ENCODE results near the gene NRF1.
A peak's percentile ranks its signal among the peaks of the same experiment; 100 is the strongest.

NRF1 gene

DNA sequence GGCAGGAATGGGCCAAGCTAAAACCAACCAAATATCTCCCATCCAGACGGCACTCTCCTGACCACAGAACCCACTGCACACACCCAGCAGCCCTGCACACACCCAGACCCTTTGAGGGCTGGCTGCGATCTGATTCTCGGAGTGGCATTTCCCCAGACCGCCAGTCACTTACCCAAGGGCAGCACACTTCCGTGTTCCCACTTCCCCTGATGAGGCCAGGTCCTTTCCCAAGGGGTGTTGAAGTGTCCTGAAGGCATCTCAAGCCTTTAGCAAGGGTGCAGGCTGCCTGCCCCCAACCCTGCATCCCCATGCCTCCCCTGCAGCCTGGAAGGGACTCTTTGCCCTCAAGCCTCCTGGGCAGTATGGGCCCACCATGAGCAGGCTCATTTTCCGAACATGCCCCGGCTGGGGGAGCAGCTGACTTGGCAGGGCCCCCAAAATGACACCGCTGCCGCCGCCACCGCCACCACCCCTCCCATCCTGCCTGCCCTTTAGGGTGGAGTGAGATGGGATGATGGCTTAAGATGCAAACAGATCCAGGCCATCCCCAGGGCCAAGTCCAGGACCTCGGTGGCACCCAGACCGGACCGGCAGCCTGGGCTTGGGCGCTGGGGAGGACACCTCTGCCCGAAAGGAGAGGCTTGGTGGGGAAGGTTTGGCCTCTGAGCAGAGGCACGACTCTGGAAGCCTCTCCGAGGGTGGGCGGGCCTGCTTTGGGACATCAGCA, 159.8 kb downstream of the NRF1 start:
- peak; percentile 62 to 69 for DNase-seq

DNA sequence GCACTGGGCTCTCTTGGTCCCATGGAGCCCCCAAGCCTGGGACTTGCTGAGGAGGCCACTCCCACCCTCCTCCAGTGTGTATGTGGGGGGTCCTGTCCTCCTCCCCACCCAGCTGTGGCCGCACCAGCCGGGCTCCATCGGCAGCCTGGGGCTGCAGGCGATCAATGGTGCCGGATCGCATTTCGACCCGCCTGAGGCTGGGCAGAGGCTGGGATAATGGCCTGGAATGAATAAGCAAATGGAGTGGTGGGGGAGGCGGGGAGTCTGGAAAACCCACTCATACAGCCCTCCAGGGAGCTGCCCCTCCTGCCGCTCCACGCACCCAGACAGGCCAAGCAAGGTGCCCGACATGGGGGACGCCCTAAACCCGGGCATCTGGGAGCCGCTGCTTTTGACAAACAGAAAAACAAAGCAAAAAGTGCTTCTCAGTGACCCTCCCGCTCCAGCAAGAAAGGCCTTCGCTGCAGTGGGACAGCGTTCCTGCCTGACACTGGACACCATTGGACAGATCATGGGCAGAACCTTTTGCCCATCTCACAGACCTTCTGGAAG, 160.5 kb downstream of the NRF1 start:
- DNase-seq = no peak

DNA sequence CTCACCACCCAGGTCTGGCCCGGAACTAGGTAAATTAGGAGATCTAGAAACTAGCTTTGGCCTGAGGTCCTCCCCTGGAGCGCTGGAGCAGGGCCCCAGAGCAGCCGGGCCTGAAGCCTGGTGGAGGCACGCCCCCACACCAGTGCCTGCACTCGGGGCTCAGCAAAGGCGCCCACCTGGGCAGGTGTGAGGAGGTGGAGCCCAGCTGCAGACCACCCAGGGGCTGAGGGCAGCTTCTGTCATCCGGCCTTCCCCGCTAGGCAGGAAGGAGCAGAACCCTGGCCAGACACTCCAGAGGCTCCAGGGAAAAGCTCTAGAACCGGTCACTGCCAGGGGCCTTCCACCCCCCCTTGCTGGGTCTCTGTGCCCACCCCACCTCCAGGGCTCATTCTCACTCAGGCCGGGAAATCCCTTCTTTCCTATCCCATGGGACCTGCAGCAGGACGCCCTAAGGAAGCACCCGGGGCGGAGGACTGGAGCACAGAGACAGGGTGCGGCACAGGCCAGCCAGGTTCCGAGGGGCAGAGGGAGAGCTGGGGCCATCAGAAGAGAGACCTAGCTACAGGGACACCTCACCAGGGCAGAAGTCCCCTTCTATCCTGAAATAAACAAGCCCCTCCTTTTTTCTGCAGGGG, 161.2 kb downstream of the NRF1 start:
- no peak for DNase-seq

DNA sequence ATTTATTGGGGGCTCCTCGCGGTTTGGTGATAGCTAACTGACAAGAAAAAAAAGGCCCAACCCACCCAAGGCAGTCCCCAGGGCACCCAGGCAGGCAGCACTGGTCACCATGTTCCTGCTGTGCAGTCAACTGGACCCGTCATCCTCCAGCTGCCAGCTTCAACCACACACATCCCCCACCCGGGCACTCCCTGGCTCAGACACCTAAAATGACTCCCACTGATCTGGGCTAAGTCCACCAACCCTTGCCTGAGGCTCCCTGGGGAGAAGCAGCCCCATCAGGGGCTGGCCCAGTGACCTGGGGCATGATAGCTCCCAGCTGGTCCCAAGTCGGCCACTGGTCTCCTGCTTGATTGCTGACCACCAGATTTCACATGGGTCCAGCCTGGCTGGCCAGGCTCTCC, 161.8 kb downstream of the NRF1 start:
- DNase-seq = no peak

DNA sequence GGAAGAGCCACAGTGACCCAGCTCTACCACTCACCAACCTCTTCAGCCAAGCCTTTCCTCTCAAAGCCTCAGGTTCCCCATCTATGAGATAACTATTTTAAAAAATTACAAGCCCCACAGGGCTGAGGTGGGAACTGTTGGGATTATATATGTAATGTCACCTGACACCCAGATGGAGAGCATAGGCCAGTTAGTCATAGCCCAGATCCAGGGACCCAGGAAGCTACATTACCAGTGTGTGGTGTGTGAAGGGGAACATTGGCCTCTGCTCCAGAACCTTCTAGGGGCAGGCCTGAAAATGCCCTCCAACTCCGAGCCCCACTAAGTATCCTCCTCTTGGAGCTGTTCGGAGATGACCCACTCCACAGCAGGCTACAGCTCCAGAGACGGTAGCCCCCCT, 162.4 kb downstream of the NRF1 start:
- DNase-seq = peak in 1 of 2 donors; percentile 4

DNA sequence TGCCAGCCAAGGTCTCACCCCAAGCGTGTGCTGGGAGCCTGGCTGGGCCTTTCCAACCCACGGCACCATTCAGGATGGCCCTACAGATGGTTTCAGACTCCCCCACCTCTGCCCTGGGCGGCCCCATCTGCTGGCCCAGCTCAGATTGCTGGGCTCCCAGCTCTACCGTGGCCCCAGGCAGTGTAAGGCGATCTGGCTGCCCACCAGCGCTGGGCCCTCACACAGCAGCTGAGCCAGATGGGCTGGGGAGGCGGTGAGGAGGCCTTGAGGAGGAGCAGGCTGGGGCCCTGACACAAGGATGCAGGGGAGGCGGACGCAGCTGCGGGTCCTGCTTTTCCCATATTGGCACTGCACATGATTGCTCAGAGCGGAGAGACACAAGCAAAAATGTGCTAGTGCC, 162.8 kb downstream of the NRF1 start:
- no peak for DNase-seq

DNA sequence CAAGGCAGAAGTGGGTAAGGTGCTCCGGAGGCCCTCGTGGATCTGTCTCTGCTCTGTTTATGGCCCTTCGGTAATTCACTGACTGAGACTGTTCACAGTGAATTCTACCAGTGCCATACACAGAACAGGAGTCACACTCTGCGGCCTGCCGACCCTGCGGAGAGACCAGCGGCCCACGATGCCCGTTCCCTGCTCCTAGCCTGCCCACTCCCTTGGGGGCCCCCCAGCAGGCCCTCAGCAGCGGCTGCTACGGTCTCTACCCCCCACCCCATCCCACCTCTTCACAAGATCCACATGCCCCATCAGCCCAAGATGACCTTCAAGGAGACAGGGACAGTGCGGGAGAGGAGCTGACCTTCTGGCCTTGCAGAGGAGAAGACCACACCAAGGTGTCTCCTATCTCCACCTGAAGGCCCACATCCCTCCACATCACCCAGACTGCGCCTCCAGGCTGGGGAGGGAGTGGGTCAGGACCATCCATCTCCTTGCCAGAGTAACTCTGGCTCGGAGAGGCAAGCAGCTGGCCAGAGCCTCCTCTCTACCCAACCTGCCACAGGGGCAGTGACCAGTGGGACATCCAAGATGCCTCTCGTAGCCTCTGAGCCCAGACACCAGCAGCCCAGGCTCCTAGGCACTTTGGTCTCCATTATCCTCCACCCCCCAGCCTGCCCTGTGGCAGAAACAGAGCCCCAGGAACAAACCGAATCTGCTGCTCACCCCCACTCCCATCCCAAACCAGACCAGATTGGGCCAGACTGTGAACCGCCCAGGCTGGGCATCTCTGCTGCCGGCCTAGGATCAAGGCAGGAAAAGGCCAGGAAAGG, 163.6 kb downstream of the NRF1 start:
- DNase-seq = no peak

DNA sequence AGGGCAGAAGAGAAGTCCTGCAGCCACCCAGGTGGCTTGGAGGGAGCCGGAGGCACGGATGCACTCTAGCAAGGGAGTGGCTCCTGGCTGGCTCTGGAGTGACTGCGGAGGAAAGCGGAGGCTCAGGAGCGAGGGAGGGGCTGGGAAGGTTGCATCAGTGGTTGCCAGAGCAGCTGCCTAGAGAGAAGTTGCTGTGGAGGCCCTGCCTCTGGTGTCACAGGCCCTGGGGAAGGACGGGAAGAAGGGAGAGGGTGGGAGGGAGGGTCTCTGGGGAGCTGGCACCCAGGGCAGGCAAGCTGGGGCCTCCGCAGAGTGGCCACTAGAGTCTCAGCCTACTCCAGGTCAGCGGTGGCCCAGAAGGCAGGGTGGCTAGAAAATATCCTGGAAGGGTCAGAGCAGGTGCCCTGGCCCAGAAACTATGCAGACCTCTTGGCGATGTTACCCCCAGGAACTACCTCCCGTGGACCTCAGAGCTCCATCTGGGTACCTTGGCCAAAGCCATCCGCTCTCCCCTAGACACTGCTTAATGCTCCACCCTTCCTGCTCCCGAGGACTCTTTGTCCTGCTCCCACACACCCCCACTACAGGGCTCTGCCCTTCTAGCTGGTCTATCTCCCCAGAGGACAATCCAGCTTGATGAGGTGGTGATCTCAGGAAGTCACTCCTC, 164.3 kb downstream of the NRF1 start:
- DNase-seq = no peak

DNA sequence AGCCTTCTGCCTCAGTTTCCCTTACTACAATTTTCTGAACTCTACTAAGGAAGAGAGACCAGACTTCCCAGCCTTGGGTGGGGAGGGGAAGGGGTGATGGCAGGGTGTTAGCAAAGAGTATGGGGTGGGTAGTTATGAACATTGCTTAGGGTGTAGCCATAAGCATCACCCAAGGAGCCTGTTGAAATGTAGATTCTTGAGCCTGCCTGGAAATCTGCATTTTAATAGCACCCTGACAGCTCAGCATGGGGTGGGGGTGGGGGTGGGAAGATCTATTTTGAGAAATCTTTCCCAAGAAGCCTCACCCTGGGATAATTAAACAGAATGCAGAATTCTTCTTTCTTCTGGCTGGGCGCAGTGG, 164.8 kb downstream of the NRF1 start:
- no peak for DNase-seq

DNA sequence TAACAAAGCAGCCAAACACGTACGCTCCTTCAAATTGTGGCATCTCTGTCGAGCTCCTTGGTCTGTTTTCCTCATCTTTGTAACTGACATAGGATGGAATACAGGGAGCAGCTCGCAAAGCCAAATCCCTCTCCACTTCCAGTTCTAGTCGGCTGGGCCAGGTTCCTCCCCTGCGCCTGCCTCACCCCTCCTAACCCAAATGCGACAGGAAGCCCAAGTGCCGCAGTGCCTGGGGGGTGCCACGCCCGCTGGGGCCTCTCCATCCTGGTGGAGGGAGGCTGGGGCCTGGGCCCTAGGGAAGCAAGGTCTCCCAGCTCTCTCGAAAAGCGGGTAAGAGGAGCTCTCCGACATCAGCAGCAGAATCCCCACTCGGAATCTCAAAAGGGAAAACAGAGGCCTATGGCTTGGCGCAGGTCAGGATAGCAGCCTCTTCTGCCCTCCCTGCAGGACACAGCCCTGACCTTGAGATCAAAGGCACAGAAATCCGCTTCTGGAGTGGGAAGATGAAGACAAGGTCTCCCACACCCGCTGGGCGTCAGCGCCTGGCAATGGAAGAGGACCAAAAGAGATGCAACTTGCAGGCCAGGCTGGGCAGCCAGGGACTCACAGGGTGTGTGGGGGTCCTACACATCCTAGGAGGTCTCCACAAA, 165.8 kb downstream of the NRF1 start:
- no peak for DNase-seq

DNA sequence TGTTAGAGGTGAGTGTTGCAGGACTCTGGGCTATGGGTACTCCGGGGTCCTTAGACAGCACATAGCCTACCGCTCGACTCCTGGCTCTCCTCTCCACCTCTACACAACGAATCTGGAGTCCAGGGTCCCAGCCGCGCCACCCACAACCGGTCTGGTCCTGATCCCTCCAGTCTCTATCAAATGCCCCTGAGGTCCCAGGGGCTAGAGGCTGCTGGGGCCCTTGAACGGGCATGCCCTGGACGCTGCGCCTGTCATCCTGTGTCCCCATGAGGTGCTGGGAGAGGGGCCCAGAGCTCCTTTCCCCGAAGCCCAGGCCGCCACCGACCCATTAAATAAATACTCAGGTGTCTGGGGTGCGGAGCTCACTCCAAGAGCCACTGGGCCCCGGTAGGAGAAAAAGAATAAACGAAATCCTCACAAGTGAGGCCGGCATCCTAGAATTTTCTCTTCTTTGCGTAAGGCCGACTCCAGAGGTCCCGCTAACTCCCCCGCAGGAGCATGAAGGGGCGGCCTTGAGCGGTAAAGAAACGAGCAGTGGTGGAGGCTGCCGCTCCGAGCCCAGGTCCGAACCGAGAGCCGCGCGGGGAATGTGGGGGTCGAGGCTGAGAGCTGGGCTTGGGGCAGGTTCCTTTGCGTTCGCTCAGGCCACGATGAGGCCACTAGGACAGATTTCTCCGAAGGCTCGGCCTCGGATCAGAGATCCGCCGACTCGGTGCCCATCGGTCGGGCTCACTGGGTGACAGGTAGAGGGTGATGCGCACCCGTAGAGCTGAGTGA, 166.7 kb downstream of the NRF1 start:
- no peak for DNase-seq

DNA sequence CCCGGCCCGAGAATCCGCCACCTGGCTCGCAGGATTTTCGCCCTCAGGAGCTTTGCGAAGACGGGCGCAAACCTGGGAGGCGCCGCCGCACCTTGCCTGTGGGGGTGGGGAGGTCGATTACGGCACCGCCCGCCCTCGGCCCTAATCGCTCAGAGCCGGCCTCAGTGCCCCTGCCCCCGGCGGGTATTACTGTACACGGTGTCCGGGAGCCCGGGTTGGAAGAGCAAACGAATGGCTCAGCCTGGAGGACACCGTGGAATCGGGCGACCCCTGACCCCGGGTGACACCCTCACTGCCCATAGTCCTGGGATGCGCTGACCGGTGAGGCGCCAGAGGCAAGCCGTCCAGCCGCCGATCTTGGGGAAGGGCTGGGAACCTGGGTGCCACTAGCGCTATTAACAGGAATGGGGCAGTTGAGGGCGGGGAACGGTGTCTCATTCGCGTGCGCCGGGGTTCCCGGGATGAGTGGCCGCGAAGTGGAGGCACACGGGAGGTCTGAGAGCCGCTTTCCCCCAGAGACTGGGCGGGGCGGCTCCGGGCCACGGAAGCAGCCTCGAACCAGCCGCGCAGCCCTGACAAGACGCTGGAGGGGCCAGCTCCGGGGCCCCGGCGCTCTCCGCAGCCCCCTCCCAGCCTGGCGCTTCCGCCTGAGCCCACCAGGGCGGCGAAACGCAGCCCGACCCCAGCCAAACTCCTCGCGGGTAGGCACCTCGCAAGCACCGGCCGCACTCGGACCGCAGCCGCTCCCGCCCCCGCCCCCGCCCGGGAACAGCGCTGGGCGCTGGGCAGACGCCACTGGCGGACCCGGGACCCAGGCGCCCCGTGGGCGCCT, 167.5 kb downstream of the NRF1 start:
- no peak for DNase-seq

DNA sequence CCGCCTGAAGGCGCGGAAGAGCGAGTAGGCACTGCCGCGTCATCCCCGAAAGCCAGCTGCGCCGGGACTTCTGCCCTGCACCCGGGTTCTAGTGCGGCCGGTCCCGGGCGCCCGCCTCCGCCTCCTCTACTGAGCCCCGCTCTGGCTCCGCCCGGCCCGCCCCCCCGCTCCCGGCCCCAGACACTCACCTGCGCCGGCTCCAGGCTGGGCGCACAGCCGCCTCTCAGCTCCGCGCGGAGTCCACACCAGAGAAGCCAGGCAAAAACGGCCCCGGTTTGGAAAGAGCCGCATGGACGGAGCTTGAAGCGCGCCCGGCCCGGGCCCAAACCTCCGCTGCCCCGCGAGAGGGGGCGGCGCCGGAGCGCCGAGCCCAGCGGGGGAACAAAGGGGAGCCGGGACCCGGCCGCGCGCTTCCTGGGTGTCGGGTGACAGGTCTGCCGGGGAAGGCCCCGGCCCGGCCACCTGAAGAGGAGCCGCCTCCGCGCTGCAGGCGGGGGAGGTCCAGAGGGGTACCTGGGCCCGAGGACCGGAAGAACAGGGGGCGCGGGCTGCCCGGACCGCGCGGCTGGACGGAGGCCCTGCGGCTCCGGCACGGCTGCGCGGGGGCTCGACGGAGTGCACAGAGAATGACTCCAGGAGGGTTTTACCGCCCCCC, 168.2 kb downstream of the NRF1 start:
- peak in 1 of 2 donors; percentile 20 for DNase-seq

DNA sequence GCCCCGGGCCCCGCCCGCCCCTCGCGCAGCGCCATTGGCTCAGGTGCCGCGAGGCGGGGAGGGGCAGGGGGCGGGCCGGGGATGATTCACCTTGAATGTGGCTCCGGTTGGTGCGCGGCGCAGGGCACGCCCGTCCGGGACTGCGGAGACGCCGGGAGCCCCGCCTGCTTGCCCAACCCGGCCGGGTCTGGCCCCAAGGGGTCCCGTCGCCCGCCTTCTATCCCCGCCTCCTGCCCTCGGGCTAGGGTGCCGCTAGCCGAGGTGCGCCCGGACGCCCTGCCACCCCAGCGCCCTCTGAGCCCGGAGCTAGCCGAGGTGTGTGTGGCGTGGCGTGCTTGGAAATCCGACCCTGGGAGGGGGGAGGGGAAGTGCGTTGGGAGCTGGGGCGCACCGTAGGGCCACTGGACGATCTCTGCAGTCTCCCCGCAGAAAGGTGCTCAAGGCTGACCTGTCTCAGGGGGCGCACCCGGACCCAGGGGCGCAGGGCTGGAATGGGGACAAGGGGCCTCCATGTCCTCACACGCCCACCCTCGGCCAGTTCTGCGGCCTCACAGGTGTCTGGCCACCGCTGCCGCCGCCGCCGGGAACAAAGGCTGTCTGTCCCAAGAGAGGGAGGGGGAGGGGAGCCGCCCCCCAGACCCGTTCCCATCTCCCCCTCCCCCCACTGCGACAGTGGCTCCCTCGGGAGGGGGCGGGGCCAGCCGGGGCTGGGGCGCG, 168.9 kb downstream of the NRF1 start:
- DNase-seq = no peak

DNA sequence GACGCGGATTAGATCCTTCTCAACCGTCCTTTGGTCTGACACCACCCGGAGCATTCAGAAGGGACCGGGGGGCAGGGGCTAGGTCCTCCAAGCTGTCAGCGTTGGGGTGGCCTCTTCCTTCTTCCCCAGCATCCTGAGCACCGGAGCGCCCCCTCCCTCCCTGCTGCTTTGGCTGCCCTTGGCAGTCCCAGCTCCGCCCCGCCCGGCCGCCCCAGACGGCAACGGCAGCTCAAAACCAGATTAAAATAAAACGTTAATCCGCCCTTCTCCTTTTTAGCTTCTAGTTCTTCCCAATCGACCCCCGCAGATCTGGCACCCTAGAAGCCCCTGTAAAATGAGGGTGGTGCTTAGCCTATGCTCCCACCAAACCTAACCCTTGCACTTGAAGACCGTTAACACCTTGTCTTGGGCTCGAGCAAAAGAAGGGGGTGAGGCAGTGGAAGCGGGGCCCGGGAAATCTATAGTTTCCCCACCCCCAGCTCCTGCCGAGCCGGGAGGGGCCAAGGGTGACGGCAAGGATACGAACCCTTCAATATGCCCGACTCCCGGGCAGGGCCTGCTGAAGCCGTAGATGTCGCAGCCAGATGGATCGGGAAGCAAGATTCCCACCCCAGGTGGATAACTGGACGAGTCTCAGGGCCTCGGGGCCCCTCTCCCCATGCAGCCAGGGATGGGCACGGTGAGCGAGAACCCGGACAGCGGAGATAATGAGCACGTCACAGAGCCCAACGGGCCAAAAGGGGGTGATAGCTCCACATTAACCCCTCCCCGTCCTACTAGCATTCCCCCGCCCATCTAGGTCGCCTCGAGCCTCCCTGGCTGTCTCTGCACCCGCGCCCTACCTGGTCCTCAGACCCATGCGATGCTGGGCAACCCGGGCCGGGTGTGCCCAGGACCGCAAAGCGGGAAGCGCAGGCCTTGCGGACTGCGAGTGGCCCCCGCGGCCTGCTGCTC, 169.7 kb downstream of the NRF1 start:
- no peak for DNase-seq

DNA sequence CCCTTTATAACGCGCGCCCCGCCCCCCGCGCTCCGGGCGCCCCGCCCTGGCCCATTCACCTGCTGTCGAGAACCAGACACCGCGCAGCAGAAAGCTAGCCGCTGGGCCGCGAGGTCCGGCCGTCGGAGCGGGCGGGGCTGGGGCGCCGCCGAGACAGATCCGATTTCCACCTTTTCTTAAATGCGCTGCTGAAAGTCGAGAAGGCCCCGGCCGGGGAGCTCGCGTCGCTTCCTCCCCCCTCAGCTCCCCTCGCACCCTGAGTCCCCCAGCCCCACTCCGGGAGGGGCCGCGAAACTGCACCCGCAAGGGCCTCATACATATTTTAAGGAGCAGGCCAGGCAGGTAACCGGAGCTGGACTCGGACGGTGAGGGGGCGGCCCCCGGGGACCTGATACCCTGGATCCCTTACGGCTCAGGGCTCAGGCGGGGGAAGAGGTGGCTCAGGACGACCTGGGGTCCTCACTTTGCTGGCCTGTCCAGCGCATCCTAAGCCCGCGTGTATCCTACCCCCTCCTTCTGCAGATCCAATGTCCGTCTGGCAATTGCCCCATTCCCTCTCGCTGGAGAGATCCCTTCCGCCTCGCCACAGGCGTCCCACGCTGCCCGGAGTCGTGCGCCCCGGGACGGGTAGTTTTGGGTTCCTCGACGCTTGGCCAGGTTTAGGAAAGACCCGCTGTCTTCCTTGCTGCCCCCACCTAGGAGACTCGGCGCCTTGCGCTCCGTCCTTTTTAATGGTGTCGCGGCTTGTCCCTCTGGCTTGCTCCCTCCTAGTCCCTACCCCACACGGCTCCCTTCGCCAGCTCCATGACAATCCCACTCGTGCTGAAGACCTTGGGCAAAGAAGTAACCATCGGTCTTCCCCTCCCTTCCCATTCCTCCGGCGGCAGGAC, 170.7 kb downstream of the NRF1 start:
- DNase-seq = no peak
